ENCODE data around the gene FTCD.

DNA sequence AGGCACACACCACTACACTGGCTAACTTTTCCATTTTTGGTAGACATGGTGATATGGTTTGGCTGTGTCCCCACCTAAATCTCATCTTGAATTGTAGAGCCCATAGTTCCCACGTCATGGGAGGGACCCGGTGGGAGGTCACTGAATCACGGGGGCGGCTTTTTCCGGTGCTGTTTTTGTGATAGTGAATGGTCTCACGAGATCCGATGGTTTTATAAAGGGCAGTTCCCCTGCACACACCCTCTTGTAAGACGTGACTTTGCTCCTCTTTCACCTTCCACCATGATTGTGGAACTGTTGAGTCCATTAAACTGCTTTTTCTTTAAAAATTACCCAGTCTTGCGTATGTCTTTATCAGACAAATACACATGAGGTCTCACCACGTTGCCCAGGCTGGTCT lies 1.3 kb upstream of the FTCD start:
- TF ChIP-seq, protein P1, sequence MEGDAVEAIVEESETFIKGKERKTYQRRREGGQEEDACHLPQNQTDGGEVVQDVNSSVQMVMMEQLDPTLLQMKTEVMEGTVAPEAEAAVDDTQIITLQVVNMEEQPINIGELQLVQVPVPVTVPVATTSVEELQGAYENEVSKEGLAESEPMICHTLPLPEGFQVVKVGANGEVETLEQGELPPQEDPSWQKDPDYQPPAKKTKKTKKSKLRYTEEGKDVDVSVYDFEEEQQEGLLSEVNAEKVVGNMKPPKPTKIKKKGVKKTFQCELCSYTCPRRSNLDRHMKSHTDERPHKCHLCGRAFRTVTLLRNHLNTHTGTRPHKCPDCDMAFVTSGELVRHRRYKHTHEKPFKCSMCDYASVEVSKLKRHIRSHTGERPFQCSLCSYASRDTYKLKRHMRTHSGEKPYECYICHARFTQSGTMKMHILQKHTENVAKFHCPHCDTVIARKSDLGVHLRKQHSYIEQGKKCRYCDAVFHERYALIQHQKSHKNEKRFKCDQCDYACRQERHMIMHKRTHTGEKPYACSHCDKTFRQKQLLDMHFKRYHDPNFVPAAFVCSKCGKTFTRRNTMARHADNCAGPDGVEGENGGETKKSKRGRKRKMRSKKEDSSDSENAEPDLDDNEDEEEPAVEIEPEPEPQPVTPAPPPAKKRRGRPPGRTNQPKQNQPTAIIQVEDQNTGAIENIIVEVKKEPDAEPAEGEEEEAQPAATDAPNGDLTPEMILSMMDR (IDR thresholded peaks at IDR 0.05): no peak
- no peak for TF ChIP-seq POLR2A (IDR thresholded peaks at IDR 0.05)

Measured in adrenal gland (tissue), 5 donors.